DMS53 (cell line): Measurements from ENCODE around the gene CD93.

Source experiments
- DNase-seq: peaks from one replicate; lab custom pipeline; 2025; lab: John Stamatoyannopoulos, UW

The CD93 gene

DNA sequence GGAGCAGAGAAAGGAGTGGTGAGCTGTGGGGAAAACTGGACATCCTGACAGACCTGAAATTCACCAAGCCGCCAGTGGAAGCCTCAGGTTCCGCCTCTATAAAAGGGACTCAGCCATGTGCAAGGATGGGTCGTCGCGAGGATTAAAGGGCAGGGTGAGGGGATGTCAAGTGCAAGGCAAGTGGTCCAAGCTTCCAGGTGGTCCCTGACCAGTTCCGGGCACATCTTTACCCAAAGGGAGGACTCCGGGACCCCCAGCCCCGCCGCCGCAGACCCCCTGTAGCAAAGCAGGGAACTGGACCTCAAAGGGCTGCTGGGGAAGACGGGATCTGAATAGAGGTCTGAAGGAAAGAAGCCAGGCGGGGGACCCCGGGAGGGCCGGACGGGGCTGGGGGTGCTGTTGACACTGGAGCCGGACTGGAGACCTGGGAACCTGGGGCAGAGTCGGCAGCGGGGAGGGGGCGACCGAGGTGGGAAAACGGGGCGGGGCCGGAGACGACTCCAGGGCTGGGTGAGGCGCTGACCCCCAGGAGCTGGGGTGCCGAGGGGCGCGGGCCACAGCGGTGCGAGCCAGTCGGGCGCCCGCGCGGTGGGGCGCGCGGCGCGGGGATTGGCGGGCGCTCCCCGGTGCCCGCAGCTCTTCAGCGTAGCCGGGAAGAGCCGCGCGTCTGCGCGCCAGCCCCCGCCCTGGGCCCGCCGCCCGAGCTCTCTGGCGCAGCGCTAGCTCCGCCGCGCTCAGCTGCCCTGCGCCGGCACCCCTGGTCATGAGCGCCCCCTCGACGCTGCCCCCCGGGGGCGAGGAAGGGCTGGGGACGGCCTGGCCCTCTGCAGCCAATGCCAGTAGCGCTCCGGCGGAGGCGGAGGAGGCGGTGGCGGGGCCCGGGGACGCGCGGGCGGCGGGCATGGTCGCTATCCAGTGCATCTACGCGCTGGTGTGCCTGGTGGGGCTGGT, 51.1 kb downstream of the CD93 start, which contains the start of gene SSTR4:
Gene SSTR4, plus strand, starts transcription at position 592 of the 951 bp plus-strand sequence. Its CDS starts 172 bp downstream, at position 764.
- DNase-seq, result no peak

DNA sequence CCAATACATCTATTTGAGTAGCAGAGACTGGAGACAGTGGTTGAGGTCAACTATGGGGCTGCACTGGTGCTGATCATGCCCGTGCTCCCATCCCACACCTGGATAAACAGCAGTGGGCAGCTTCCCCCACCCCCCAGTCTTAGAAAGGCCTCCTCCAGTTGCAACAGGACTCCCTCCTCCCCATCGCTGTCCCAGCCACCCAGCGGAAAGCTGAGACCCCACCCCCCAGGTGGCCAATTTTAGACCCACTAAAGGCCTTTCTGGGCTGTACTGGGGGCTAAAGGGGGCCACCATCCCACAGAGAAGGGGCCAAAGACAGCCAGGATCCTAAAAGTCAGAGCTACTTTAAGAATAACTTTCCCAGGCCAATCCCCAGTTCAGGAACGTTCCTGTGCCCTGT, 52.2 kb downstream of the CD93 start:
- no peak for DNase-seq

DNA sequence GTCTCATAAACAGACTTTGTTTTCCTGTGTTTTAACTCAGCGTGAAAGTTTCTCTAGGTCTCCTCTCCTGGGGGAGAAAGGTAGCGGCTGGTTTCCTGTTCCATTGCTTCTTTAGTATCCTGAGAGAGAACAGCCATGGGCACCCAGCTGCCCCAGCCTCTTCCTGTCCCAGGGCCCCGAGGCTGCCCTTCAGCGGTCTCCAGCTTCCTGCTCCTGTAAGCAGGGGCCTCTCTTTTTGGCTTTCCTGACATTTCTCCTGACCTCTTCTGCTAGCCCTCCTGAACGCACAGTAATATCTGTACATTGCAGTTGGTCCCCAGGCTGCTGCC, 53.4 kb downstream of the CD93 start:
- no peak for DNase-seq

DNA sequence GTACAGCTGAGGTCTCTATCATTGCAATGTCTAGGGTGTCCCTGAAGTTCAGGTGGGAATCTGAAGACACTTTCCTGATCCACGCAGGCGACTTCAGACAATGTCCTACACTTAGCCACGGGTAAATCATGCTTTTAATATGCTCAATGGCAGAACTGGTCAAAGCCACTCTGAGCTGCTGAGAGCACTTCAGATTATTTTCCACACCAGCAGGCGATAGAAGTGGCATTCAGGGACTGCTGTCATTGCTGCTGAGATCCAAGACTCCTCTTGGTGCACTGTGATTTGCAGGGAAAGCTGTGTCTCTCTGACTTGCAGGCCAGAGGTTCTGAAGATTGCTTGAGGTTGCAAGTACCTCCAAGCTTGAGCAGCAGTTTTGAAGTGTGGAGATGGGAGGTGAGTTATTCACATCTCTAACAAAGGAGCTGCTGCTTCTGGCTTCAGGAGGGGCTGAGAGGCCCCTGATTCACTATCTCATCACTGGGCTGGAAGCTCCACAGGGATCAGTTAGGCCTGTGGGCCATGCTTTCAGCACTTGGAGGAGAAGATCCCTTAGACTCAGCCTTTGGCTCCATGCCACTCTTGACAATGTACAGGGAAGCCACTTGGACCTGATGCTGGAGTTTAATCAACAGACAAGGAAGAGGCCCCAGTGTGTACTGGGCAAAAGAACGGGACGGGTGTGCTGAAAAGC, 53.9 kb downstream of the CD93 start:
- no peak for DNase-seq

DNA sequence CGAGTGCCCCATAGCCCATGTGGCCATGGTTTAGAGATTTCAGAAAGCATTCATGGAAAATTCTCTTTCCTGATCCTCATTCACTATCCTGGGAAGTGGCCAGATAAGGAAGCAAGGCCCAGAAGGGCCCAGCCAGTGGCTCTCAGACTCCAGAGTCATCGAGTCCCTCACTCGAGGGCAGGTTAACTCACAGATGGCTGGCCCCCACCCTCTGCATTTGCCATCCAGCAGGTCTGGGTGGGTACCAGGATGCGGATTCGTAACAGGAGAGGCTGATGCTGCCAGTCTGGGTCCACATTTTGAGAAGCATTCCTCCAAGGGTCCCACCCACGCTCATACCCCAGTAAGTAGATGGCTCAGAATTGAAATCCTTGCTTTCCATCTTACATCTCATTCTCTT, 54.8 kb downstream of the CD93 start:
- no peak for DNase-seq
